Keratinocyte (primary cell): ENCODE measurements around the gene CLDN6. TPM values are rescaled to one million over a fixed set of nuclear protein-coding genes. Genes with fewer than 3 reads are reported as not detected.

Experiments used
- DNase-seq: peaks from one replicate; pipeline ENCODE4 v3.0.0-alpha.2; 2011; ENCODE audit warnings: low read depth, missing footprints, low spot score
- FAIRE-seq: peaks from 2 replicates; lab custom pipeline; 2011; peaks lifted over from hg19 to GRCh38; lab: Jason Lieb, UNC
- H2AFZ ChIP-seq: 2 replicates; pipeline ENCODE4 v1.6.0; 2012; ENCODE audit warnings: low read length, control low read depth, inconsistent platforms; ENCODE audit not compliant: control insufficient read depth
- H3K27ac ChIP-seq: 2 replicates; pipeline ENCODE4 v1.5.1; 2011; ENCODE audit warnings: low read length; ENCODE audit not compliant: control insufficient read depth, insufficient read depth
- H3K27me3 ChIP-seq: 3 replicates; pipeline ENCODE4 v1.6.0; 2011; ENCODE audit warnings: low read length; ENCODE audit not compliant: control insufficient read depth, insufficient read depth; ENCODE audit errors: extremely low read depth
- H3K36me3 ChIP-seq, 2 experiments: 2 replicates in 1 of 2; 3 replicates in 1 of 2; pipeline ENCODE4 v1.5.1; 2011; ENCODE audit warnings: low read length in 2 of 2, mild to moderate bottlenecking in 1 of 2; ENCODE audit not compliant: control insufficient read depth in 2 of 2, insufficient read depth in 2 of 2; ENCODE audit errors: extremely low read depth in 1 of 2
- H3K4me1 ChIP-seq: 3 replicates; pipeline ENCODE4 v1.5.1; 2011; ENCODE audit warnings: low read length; ENCODE audit not compliant: control insufficient read depth, insufficient read depth; ENCODE audit errors: extremely low read depth
- H3K4me2 ChIP-seq: 3 replicates; pipeline ENCODE4 v1.6.0; 2011; ENCODE audit warnings: low read depth, low read length; ENCODE audit not compliant: control insufficient read depth, insufficient read depth; ENCODE audit errors: extremely low read depth
- H3K4me3 ChIP-seq, 3 experiments: fragments of 200-600 bp in 1 of 3; sonication (generic) in 1 of 3; 2 replicates in 2 of 3; 3 replicates in 1 of 3; pipeline ENCODE4 v1.5.1; 2011 to 2016; ENCODE audit warnings: low read length in 3 of 3, mild to moderate bottlenecking in 3 of 3, control low read depth in 2 of 3, inconsistent platforms in 1 of 3, low read depth in 1 of 3, mixed read lengths in 1 of 3, mixed run types in 1 of 3, moderate library complexity in 1 of 3; ENCODE audit not compliant: control insufficient read depth in 2 of 3, insufficient read depth in 2 of 3; ENCODE audit errors: extremely low read depth in 1 of 3
- H3K79me2 ChIP-seq: 2 replicates; pipeline ENCODE4 v1.6.0; 2012; ENCODE audit warnings: low read length; ENCODE audit not compliant: control insufficient read depth, insufficient read depth
- H3K9ac ChIP-seq: 3 replicates; pipeline ENCODE4 v1.6.0; 2011; ENCODE audit warnings: low read length; ENCODE audit not compliant: control insufficient read depth, insufficient read depth; ENCODE audit errors: extremely low read depth
- H3K9me1 ChIP-seq: 3 replicates; pipeline ENCODE4 v1.6.0; 2011; ENCODE audit warnings: low read length; ENCODE audit not compliant: control insufficient read depth, insufficient read depth; ENCODE audit errors: extremely low read depth
- H3K9me3 ChIP-seq: 2 replicates; pipeline ENCODE4 v1.5.1; 2012; ENCODE audit warnings: low read depth, low read length; ENCODE audit not compliant: control insufficient read depth
- H4K20me1 ChIP-seq: 3 replicates; pipeline ENCODE4 v1.6.0; 2011; ENCODE audit warnings: low read length; ENCODE audit not compliant: control insufficient read depth, insufficient read depth; ENCODE audit errors: extremely low read depth
- EZH2 ChIP-seq: IDR thresholded peaks from one replicate; pipeline ENCODE4 v1.6.1; 2012; ENCODE audit warnings: inconsistent platforms, mild to moderate bottlenecking, low read length, moderate library complexity
- dilution Hi-C: fragments of 300-500 bp; cut with MboI; formaldehyde crosslinking; loops from one replicate; pipeline ENCODE4 v1.7.0; 2020; ENCODE audit warnings: low sequenced_read_pairs; ENCODE audit not compliant: extremely low pct_ligation_motif_present
- polyA plus RNA-seq, 5 experiments: library from polyadenylated mRNA; depleted of rRNA in 3 of 5; stranded (reverse) in 3 of 5; stranded (forward) in 1 of 5; unstranded in 1 of 5; fragments of >200 nt; gene quantifications; 1 replicate in 1 of 5; 2 replicates in 3 of 5; 3 replicates in 1 of 5; pipeline versions ENCODE4 v1.2.1 to v1.2.3, GENCODE V29; 2011 to 2012; ENCODE audit warnings: missing spikeins in 2 of 5, low read depth in 1 of 5, low replicate concordance in 1 of 5
- small RNA-seq, 3 experiments: library from RNA; depleted of rRNA; stranded (forward); fragments of <200 nt; gene quantifications; one replicate each; pipeline ENCODE3, GENCODE V24; 2012; ENCODE audit warnings: low read depth in 3 of 3, low replicate concordance in 1 of 3; ENCODE audit not compliant: insufficient read length in 3 of 3
- TF ChIP-seq, protein P1 (sequence below), 3 experiments: IDR thresholded peaks in 1 of 3; conservative IDR thresholded peaks in 1 of 3; optimal IDR thresholded peaks in 1 of 3; 2 replicates in 2 of 3; 3 replicates in 1 of 3; pipeline versions ENCODE3 to v1.5.1; 2011; ENCODE audit warnings: low read length in 3 of 3, mild to moderate bottlenecking in 3 of 3, moderate library complexity in 2 of 3, control low read depth in 1 of 3, inconsistent platforms in 1 of 3; ENCODE audit not compliant: insufficient read depth in 2 of 3; ENCODE audit errors: extremely low read depth in 1 of 3

The CLDN6 gene
- polyA plus RNA-seq, 1 donor (not counting 4 experiments of a cell fraction or from before 2014, with no cell fraction given), result not detected

DNA sequence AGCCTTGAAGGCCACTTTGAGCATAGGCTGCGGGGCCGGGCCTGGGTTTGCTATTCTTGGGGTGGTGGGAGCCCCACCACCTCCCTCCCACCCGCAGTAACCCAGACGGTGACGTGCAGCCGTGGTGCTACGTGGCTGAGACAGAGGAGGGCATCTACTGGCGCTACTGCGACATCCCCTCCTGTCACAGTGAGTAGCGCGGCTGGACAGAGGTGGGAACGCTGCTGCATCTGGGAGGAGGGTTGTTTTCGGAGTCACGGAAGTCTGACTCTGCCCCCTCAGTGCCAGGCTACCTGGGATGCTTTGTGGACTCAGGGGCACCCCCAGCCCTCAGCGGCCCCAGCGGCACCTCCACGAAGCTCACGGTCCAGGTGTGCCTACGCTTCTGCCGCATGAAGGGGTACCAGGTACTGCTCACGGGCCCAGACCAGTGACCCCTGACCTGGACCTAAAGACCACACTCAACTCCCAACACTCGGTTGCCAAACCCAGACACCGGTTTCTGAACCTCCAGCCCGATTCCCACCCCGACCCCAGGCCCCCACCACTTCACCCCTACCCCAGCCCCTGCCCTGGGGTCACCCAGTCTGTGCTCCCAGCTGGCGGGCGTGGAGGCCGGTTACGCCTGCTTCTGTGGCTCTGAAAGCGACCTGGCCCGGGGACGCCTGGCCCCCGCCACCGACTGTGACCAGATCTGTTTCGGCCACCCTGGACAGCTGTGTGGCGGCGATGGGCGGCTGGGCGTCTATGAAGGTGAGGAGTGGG lies 51.8 kb downstream of the CLDN6 start:
- FAIRE-seq, result no peak

More for the DNA sequence above, 51.8 kb downstream of the CLDN6 start:
- no peak for DNase-seq
- Histone ChIP-seq H3K4me3 (no peak overlapping the region), H3K4me2 (no peak overlapping the region), H3K36me3 (no peaks in the 10 kb centered on the region), H3K9ac (no peak overlapping the region), H3K79me2 (peaks cover 9% of the 10 kb centered on the region), H2AFZ (no peak overlapping the region), H3K4me1 (peaks cover 36% of the 10 kb centered on the region), H3K9me3 (no peaks in the 10 kb centered on the region), H3K27me3 (no peaks in the 10 kb centered on the region), H4K20me1 (peaks cover 8% of the 10 kb centered on the region), H3K27ac (no peak overlapping the region), H3K9me1 (peaks cover 2% of the 10 kb centered on the region)
- dilution Hi-C loops, result no loop called here
- TF ChIP-seq, protein P1, sequence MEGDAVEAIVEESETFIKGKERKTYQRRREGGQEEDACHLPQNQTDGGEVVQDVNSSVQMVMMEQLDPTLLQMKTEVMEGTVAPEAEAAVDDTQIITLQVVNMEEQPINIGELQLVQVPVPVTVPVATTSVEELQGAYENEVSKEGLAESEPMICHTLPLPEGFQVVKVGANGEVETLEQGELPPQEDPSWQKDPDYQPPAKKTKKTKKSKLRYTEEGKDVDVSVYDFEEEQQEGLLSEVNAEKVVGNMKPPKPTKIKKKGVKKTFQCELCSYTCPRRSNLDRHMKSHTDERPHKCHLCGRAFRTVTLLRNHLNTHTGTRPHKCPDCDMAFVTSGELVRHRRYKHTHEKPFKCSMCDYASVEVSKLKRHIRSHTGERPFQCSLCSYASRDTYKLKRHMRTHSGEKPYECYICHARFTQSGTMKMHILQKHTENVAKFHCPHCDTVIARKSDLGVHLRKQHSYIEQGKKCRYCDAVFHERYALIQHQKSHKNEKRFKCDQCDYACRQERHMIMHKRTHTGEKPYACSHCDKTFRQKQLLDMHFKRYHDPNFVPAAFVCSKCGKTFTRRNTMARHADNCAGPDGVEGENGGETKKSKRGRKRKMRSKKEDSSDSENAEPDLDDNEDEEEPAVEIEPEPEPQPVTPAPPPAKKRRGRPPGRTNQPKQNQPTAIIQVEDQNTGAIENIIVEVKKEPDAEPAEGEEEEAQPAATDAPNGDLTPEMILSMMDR (optimal IDR thresholded peaks at IDR 0.05 in 1 of 3, IDR thresholded peaks at IDR 0.05 in 1 of 3, conservative IDR thresholded peaks at IDR 0.05 in 1 of 3; ENCODE audit: extremely low read depth in 1 of 3, insufficient read depth in 2 of 3, low read length in 3 of 3), result no peak
- no peak for TF ChIP-seq EZH2

Small RNAs within 50 kb of the gene (small RNA-seq; reads per million reads assigned to genes)
- 0 to 0.25 (median 0) reads per million in 3 experiments for gene LINC00514

Other genes with a start within 250 kb of the CLDN6 start
- 150 to 593 TPM (median 235 TPM) in 3 replicates for gene ELOB, start 240.9 kb downstream of the CLDN6 start, polyA plus RNA-seq
- not detected in 3 replicates for gene PRSS33, start 230.6 kb downstream of the CLDN6 start, polyA plus RNA-seq
- gene PRSS41, start 219.7 kb downstream of the CLDN6 start, polyA plus RNA-seq, result not detected in 3 replicates
- gene PRSS21, start 200.9 kb downstream of the CLDN6 start, polyA plus RNA-seq, result 0.52 to 1.0 TPM (median 0.99 TPM) in 3 replicates
- gene ZG16B, start 187.9 kb downstream of the CLDN6 start, polyA plus RNA-seq, result 1.7 to 2.6 TPM (median 2.1 TPM) in 3 replicates
- 2.2 to 3.7 TPM (median 3.5 TPM) in 3 replicates for gene PRSS22, start 160.0 kb downstream of the CLDN6 start, polyA plus RNA-seq
- 10.1 to 20.7 TPM (median 13.6 TPM) in 3 replicates for gene FLYWCH2, start 135.0 kb downstream of the CLDN6 start, polyA plus RNA-seq
- gene FLYWCH1, start 106.3 kb downstream of the CLDN6 start, polyA plus RNA-seq, result 16.2 to 21.7 TPM (median 20.2 TPM) in 3 replicates
- 3.3 to 7.4 TPM (median 3.8 TPM) in 3 replicates for gene KREMEN2, start 53.9 kb downstream of the CLDN6 start, polyA plus RNA-seq
- gene PAQR4, start 48.8 kb downstream of the CLDN6 start, polyA plus RNA-seq, result 16.8 to 26.6 TPM (median 18.4 TPM) in 3 replicates
- gene PKMYT1, start 37.7 kb downstream of the CLDN6 start, polyA plus RNA-seq, result 3.0 to 16.0 TPM (median 6.9 TPM) in 3 replicates
- gene CLDN9, start 5.3 kb downstream of the CLDN6 start, polyA plus RNA-seq, result 0.02 TPM in 1 of 3 replicates, not detected in the others
- 147 to 250 TPM (median 188 TPM) in 3 replicates for gene TNFRSF12A, start 2.2 kb upstream of the CLDN6 start, polyA plus RNA-seq
- 12.8 to 19.2 TPM (median 13.0 TPM) in 3 replicates for gene HCFC1R1, start 5.8 kb upstream of the CLDN6 start, polyA plus RNA-seq
- gene THOC6, start 5.9 kb upstream of the CLDN6 start, polyA plus RNA-seq, result 10.2 to 15.5 TPM (median 10.3 TPM) in 3 replicates
- 0.91 to 2.8 TPM (median 1.3 TPM) in 3 replicates for gene BICDL2, start 18.8 kb upstream of the CLDN6 start, polyA plus RNA-seq
- gene MMP25, start 28.4 kb upstream of the CLDN6 start, polyA plus RNA-seq, result 0.09 to 0.17 TPM (median 0.17 TPM) in 3 replicates
- 0.28 to 0.67 TPM (median 0.31 TPM) in 3 replicates for gene IL32, start 47.5 kb upstream of the CLDN6 start, polyA plus RNA-seq
- gene ZSCAN10, start 81.1 kb upstream of the CLDN6 start, polyA plus RNA-seq, result not detected in 3 replicates
- gene ZNF205, start 94.4 kb upstream of the CLDN6 start, polyA plus RNA-seq, result 6.0 to 8.7 TPM (median 8.1 TPM) in 3 replicates
- 0.51 to 1.1 TPM (median 0.62 TPM) in 3 replicates for gene ZNF213, start 116.8 kb upstream of the CLDN6 start, polyA plus RNA-seq
- gene OR1F1, start 170.0 kb upstream of the CLDN6 start, polyA plus RNA-seq, result 0.51 to 0.89 TPM (median 0.58 TPM) in 3 replicates
- 3.1 to 4.7 TPM (median 4.3 TPM) in 3 replicates for gene ZNF200, start 217.0 kb upstream of the CLDN6 start, polyA plus RNA-seq
- 0.03 TPM in 1 of 3 replicates, not detected in the others for gene MEFV, start 238.4 kb upstream of the CLDN6 start, polyA plus RNA-seq